ENCODE results near the gene CDH2. TPM values are rescaled to one million over a fixed set of nuclear protein-coding genes. Genes with fewer than 3 reads are reported as not detected.

The CDH2 gene
- total and polyA plus RNA-seq, 9 donors, result 2.9 to 78.3 (median 11.2) TPM

DNA sequence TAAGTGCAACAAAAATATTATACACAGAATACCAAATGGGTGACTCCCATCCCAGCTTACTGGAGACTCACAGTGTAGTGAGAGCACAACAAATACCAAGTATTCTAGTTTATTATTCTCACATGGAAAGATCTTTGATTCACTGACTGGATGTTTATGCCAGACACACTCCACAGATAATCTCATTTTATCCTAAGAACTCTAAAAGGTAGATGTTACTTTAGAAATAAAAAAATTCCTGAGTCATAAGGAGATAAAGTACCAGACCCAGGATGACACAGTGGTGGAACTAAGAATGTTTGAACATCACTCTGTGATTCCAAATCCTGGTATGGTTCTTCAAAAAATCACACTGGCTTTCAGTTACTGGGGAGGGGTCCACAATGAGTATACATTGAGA is 136.2 kb downstream of the CDH2 start:
- DNase-seq, result no peak
- no peak overlapping the region for H3K4me3 ChIP-seq
- no peak overlapping the region for H3K27ac ChIP-seq
- H3K36me3 ChIP-seq, result no peaks in the 10 kb centered on the region
- H3K9me3 ChIP-seq, result no peaks in the 10 kb centered on the region
- H3K27me3 ChIP-seq, result no peaks in the 10 kb centered on the region
- TF ChIP-seq POLR2A (IDR thresholded peaks at IDR 0.05), result no peak
- TF ChIP-seq, protein P1, sequence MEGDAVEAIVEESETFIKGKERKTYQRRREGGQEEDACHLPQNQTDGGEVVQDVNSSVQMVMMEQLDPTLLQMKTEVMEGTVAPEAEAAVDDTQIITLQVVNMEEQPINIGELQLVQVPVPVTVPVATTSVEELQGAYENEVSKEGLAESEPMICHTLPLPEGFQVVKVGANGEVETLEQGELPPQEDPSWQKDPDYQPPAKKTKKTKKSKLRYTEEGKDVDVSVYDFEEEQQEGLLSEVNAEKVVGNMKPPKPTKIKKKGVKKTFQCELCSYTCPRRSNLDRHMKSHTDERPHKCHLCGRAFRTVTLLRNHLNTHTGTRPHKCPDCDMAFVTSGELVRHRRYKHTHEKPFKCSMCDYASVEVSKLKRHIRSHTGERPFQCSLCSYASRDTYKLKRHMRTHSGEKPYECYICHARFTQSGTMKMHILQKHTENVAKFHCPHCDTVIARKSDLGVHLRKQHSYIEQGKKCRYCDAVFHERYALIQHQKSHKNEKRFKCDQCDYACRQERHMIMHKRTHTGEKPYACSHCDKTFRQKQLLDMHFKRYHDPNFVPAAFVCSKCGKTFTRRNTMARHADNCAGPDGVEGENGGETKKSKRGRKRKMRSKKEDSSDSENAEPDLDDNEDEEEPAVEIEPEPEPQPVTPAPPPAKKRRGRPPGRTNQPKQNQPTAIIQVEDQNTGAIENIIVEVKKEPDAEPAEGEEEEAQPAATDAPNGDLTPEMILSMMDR (IDR thresholded peaks at IDR 0.05), result no peak
- no peak for TF ChIP-seq EP300 (IDR thresholded peaks at IDR 0.05)
- H3K4me1 ChIP-seq (ENCODE audit: insufficient read depth), result no peaks in the 10 kb centered on the region
- intact Hi-C loops (cut with DNase I), result no loop called here

DNA sequence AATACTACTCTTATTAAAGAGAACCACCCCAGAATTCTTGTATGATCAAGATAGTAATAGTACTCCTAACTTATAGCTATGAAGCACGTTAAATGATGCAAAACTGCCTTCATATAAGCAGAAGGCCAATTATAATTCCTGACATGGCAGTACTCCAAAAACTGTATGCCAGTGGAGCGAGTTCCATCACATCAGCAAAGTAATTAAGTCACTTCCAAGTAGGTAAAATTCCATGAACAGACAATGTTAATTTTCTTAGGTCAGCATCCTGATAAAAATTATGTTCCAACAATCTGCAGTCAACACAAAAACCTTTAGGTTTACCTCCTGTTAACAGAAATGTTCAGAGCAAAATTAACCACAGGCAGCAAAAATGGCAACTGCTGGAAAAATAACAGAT is 136.7 kb downstream of the CDH2 start:
- Histone ChIP-seq H3K4me3 (no peak overlapping the region), H3K27ac (no peak overlapping the region), H3K27me3 (no peaks in the 10 kb centered on the region), H3K9me3 (no peaks in the 10 kb centered on the region), H3K4me1 (ENCODE audit: insufficient read depth) (no peaks in the 10 kb centered on the region), H3K36me3 (no peaks in the 10 kb centered on the region)
- TF ChIP-seq, protein P1 (IDR thresholded peaks at IDR 0.05), result no peak
- no peak for TF ChIP-seq EP300 (IDR thresholded peaks at IDR 0.05)
- no peak for TF ChIP-seq POLR2A (IDR thresholded peaks at IDR 0.05)
- 79 to 94% (median 89%) methylated on average over 2 of the region's 2 CpGs for WGBS, 3 donors
- intact Hi-C loops (cut with DNase I), result no loop called here
- no peak for DNase-seq

DNA sequence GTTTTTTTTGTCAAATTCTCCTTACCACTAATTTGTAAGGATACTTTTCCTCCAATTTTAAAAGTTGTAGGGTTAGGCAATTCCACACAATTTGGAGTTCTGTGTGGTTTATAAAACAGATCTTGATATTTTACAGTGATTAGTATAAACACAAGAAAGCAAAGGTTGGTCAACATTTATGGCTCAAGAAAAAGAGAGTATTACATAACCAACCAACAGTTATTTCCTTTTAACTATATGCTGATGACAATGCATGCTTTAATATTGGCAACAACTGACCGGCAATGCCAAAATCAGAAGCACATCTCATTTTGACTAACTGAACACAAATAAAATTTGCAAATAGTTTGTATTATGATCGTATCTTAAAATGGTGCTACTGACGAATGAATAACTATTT is 137.2 kb downstream of the CDH2 start:
- intact Hi-C loops (cut with DNase I), result no loop called here
- Histone ChIP-seq H3K4me3 (no peak overlapping the region), H3K27me3 (no peaks in the 10 kb centered on the region), H3K36me3 (no peaks in the 10 kb centered on the region), H3K27ac (no peak overlapping the region), H3K4me1 (ENCODE audit: insufficient read depth) (no peaks in the 10 kb centered on the region), H3K9me3 (no peaks in the 10 kb centered on the region)
- no peak for DNase-seq
- TF ChIP-seq, protein P1 (IDR thresholded peaks at IDR 0.05), result no peak
- no peak for TF ChIP-seq EP300 (IDR thresholded peaks at IDR 0.05)
- no peak for TF ChIP-seq POLR2A (IDR thresholded peaks at IDR 0.05)
- WGBS, 3 donors, result 93 to 97% (median 96%) methylated on average over 3 of the region's 3 CpGs

DNA sequence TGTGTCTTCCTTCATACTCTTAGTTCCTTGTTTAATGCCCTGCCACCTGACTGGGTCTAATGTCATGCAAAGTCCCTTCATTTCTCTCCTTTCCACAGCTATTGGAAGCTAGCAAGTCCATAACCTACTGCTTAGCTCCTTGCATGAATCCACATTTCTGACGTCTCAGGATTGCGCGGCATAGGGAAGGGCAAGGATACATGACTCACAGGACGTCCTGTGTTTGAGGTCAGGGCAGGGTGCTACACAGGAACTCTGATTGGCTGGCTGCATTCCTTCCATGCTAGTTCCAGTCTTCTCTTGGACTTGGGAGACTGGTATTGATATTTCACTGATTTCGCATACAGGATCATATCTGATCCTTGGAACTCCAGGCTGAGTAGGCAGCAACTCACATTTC is 137.9 kb downstream of the CDH2 start:
- H3K4me3 ChIP-seq, result no peak overlapping the region
- H3K9me3 ChIP-seq, result no peaks in the 10 kb centered on the region
- TF ChIP-seq EP300 (IDR thresholded peaks at IDR 0.05), result no peak
- TF ChIP-seq, protein P1 (IDR thresholded peaks at IDR 0.05), result no peak
- TF ChIP-seq POLR2A (IDR thresholded peaks at IDR 0.05), result no peak
- H3K36me3 ChIP-seq, result no peaks in the 10 kb centered on the region
- H3K27me3 ChIP-seq, result no peaks in the 10 kb centered on the region
- no peaks in the 10 kb centered on the region for H3K4me1 ChIP-seq (ENCODE audit: insufficient read depth)
- DNase-seq, result no peak
- WGBS, 3 donors, result 89 to 92% (median 92%) methylated on average over 5 of the region's 5 CpGs
- no peak overlapping the region for H3K27ac ChIP-seq
- intact Hi-C loops (cut with DNase I), result no loop called here

DNA sequence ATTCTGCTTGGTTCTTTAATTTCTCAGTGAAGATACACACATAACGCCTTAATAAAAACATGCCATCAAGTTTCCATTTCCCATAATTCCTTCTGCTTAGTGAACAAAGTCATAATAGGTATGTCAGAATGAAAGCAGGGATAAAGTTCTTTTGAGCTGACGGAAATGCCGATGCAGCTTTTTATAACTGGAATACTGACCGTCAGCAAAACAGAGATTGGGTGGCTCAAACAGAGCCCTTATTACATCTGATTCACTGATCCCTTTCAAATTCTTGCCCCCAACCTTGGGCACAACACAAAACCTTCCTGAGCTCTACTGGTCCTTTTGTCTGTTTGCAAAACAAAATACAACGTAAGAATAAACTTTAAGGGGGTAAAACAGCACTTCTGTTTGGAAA is 140.4 kb downstream of the CDH2 start:
- TF ChIP-seq EP300 (IDR thresholded peaks at IDR 0.05) (no peak), POLR2A (IDR thresholded peaks at IDR 0.05) (no peak)
- no peaks in the 10 kb centered on the region for H3K27me3 ChIP-seq
- DNase-seq, result no peak
- no peaks in the 10 kb centered on the region for H3K4me1 ChIP-seq (ENCODE audit: insufficient read depth)
- intact Hi-C loops (cut with DNase I), result no loop called here
- H3K9me3 ChIP-seq, result no peaks in the 10 kb centered on the region
- no peak overlapping the region for H3K4me3 ChIP-seq
- 18 to 71% (median 36%) methylated on average over 5 of the region's 5 CpGs for WGBS, 3 donors
- no peak overlapping the region for H3K27ac ChIP-seq
- H3K36me3 ChIP-seq, result no peaks in the 10 kb centered on the region

All from ovary (tissue), 9 donors.